Measurements from ENCODE around the gene MBP.

DNA sequence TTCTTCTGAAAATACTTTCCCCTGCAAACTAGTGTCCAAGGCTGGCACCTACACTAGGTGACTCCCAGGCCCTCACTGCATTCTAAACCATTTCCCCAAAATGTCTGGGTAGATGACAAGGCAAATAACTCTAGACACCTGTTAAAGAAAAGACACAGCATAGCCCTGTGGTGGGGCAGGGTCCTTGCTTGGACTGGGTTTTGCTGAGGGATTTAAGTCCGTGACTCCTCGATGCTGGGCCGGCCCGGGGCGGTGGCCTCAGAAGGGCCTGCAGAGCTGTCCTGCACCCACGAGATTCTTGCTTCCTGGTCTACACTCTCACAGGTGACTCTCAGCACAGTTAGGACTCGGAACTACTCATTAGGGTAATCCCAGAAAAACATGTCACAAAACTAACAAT is 55.2 kb downstream of the MBP start:
- TF ChIP-seq, protein P1, sequence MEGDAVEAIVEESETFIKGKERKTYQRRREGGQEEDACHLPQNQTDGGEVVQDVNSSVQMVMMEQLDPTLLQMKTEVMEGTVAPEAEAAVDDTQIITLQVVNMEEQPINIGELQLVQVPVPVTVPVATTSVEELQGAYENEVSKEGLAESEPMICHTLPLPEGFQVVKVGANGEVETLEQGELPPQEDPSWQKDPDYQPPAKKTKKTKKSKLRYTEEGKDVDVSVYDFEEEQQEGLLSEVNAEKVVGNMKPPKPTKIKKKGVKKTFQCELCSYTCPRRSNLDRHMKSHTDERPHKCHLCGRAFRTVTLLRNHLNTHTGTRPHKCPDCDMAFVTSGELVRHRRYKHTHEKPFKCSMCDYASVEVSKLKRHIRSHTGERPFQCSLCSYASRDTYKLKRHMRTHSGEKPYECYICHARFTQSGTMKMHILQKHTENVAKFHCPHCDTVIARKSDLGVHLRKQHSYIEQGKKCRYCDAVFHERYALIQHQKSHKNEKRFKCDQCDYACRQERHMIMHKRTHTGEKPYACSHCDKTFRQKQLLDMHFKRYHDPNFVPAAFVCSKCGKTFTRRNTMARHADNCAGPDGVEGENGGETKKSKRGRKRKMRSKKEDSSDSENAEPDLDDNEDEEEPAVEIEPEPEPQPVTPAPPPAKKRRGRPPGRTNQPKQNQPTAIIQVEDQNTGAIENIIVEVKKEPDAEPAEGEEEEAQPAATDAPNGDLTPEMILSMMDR (IDR thresholded peaks at IDR 0.05; ENCODE audit: low read length), result no peak
- TF ChIP-seq EZH2 (IDR thresholded peaks at IDR 0.05; ENCODE audit: borderline replicate concordance, low read length), result no peak
